Measurements from ENCODE around the gene PPP1R14C. TPM values are rescaled to one million over a fixed set of nuclear protein-coding genes. Genes with fewer than 3 reads are reported as not detected.

PPP1R14C gene
- total and polyA plus RNA-seq, 2 of the 13 experiments (the other 11 are each of a cell fraction or from before 2014, with no cell fraction given) = not detected

DNA sequence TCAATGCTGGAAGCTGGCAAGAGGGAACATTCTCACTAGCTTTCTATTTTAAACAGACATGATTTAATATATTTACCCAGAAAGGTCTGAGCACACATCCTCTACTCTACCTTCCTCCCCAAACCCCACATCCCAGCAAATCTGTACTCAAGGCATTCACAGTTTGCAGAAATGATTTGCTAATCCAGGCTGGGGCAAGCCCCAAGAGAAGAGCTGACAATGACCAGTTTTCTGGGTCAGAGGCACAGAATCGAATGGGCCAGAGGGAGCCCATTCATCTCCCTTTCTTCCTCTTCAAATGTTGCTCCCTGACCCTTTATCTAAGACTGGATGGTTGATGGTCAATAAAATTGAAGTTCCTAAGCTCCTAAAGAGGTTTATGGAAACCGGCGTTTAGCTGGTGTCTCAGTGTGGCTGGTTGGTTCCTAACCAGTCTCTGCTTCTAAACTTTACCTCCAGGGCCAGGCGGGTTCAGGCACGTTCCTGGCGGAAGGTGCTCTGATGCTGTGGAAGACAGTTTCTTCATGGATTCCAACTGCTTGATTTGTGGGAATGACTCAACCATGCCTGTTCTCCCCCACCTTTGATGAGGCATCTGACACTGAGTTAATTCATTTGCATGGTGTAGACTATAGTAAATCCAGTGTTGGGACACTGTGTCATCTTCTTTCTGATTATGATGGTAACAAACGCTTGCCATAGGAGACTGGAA, 129.6 kb downstream of the PPP1R14C start:
- no TSS peak for BruUV-seq (replicated peaks)
- DNase-seq (ENCODE audit: low spot score) = no peak
- Histone ChIP-seq H3K4me2 (ENCODE audit: low read depth, low read length) (no peak overlapping the region), H4K20me1 (ENCODE audit: insufficient read depth, low read length) (no peaks in the 10 kb centered on the region), H3K4me3 (replicated peaks in 1 of 3; ENCODE audit: insufficient read depth in 1 of 3, low read depth in 2 of 3, low read length in 3 of 3) (no peak overlapping the region), H3K4me1 (ENCODE audit: insufficient read depth, low read length) (peaks cover 16% of the 10 kb centered on the region), H3K36me3 (replicated peaks in 1 of 2; ENCODE audit: control insufficient read depth in 1 of 2, insufficient read depth in 2 of 2, low read length in 2 of 2) (no peaks in the 10 kb centered on the region), H3K27me3 (ENCODE audit: control insufficient read depth in 1 of 2, insufficient read depth in 2 of 2, low read length in 2 of 2) (peaks cover 0 to 29% of the 10 kb centered on the region in 2 experiments; a peak in 3 of 5 replicates), H3K79me2 (ENCODE audit: insufficient read depth, low read length) (no peaks in the 10 kb centered on the region), H3K27ac (ENCODE audit: extremely low read length, insufficient read depth, low read length) (no peak overlapping the region), H3K9ac (ENCODE audit: insufficient read depth, low read depth, low read length) (no peak overlapping the region), H2AFZ (ENCODE audit: low read length) (no peak overlapping the region), H3K9me3 (ENCODE audit: low read length) (peaks cover 3% of the 10 kb centered on the region; the same call in 1 of the 2 replicates)
- ChIA-PET POLR2A (no interaction called here), CTCF (ENCODE audit: low intra/inter-chr PET ratio, low total read pairs) (no interaction called here)
- TF ChIP-seq, protein P1, sequence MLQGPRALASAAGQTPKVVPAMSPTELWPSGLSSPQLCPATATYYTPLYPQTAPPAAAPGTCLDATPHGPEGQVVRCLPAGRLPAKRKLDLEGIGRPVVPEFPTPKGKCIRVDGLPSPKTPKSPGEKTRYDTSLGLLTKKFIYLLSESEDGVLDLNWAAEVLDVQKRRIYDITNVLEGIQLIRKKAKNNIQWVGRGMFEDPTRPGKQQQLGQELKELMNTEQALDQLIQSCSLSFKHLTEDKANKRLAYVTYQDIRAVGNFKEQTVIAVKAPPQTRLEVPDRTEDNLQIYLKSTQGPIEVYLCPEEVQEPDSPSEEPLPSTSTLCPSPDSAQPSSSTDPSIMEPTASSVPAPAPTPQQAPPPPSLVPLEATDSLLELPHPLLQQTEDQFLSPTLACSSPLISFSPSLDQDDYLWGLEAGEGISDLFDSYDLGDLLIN (CRISPR knock-in tag; IDR thresholded peaks at IDR 0.05; ENCODE audit: borderline replicate concordance) = no peak
- TF ChIP-seq, protein P2, sequence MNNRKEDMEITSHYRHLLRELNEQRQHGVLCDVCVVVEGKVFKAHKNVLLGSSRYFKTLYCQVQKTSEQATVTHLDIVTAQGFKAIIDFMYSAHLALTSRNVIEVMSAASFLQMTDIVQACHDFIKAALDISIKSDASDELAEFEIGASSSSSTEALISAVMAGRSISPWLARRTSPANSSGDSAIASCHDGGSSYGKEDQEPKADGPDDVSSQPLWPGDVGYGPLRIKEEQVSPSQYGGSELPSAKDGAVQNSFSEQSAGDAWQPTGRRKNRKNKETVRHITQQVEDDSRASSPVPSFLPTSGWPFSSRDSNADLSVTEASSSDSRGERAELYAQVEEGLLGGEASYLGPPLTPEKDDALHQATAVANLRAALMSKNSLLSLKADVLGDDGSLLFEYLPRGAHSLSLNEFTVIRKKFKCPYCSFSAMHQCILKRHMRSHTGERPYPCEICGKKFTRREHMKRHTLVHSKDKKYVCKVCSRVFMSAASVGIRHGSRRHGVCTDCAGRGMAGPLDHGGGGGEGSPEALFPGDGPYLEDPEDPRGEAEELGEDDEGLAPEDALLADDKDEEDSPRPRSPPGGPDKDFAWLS (CRISPR knock-in tag; IDR thresholded peaks at IDR 0.05; ENCODE audit: borderline replicate concordance) = no peak
- TF ChIP-seq GABPA (IDR thresholded peaks at IDR 0.05; ENCODE audit: low read depth, low read length) = no peak
- TF ChIP-seq GABPA (CRISPR knock-in tag; IDR thresholded peaks at IDR 0.05; ENCODE audit: low read depth) = no peak
- no peak for TF ChIP-seq ZNF558 (CRISPR knock-in tag; IDR thresholded peaks at IDR 0.05; ENCODE audit: borderline replicate concordance)
- TF ChIP-seq, protein P3, sequence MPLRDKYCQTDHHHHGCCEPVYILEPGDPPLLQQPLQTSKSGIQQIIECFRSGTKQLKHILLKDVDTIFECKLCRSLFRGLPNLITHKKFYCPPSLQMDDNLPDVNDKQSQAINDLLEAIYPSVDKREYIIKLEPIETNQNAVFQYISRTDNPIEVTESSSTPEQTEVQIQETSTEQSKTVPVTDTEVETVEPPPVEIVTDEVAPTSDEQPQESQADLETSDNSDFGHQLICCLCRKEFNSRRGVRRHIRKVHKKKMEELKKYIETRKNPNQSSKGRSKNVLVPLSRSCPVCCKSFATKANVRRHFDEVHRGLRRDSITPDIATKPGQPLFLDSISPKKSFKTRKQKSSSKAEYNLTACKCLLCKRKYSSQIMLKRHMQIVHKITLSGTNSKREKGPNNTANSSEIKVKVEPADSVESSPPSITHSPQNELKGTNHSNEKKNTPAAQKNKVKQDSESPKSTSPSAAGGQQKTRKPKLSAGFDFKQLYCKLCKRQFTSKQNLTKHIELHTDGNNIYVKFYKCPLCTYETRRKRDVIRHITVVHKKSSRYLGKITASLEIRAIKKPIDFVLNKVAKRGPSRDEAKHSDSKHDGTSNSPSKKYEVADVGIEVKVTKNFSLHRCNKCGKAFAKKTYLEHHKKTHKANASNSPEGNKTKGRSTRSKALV (CRISPR knock-in tag; IDR thresholded peaks at IDR 0.05) = no peak
- TF ChIP-seq ZBTB20 (CRISPR knock-in tag; IDR thresholded peaks at IDR 0.05; ENCODE audit: borderline replicate concordance, low read depth) = no peak
- no peak for FAIRE-seq
- intact Hi-C loops (cut with micrococcal nuclease; ENCODE audit: unreplicated experiment) = no loop called here
- in situ Hi-C loops (cut with HindIII; ENCODE audit: extremely low pct_ligation_motif_present, low pct_unique_long_range_greater_than_20kb) = no loop called here
- 53% methylated on average over 7 of the region's 7 CpGs for WGBS (ENCODE audit: low lambda C conversion rate)
- no peak for ATAC-seq

Measured in HepG2 (cell line).